ENCODE measurements around the gene TBC1D17. TPM values are rescaled to one million over a fixed set of nuclear protein-coding genes. Genes with fewer than 3 reads are reported as not detected.
A peak's percentile ranks its signal among the peaks of the same experiment; 100 is the strongest.

TBC1D17 gene
- polyA plus RNA-seq, 1 donor (not counting 4 experiments of a cell fraction or from before 2014, with no cell fraction given): 9.4 TPM

GRCh38 chr19:49870309-49870901 is 7.1 kb upstream of the TBC1D17 start:
- H3K4me2 ChIP-seq (ENCODE audit: control insufficient read depth, extremely low read depth, insufficient read depth, low read depth, low read length): peak overlapping the region; percentile 69
- H3K4me3 ChIP-seq (ENCODE audit: control insufficient read depth in 2 of 3, extremely low read depth in 1 of 3, insufficient read depth in 2 of 3, low read depth in 1 of 3, low read length in 3 of 3): peak overlapping the region; percentile 11 to 52 (median 29)
- H2AFZ ChIP-seq (ENCODE audit: control insufficient read depth, low read length): no peak overlapping the region
- FAIRE-seq: no peak
- TF ChIP-seq EZH2 (IDR thresholded peaks at IDR 0.05; ENCODE audit: low read length) (no peak), CTCF (optimal IDR thresholded peaks at IDR 0.05 in 1 of 3, IDR thresholded peaks at IDR 0.05 in 1 of 3, conservative IDR thresholded peaks at IDR 0.05 in 1 of 3; ENCODE audit: extremely low read depth in 1 of 3, insufficient read depth in 2 of 3, low read length in 3 of 3) (no peak)
- DNase-seq (ENCODE audit: low read depth, low spot score): no peak
- H3K4me1 ChIP-seq (ENCODE audit: control insufficient read depth, extremely low read depth, insufficient read depth, low read length): peaks cover 33% of the 10 kb centered on the region
- peaks cover 12 to 24% of the 10 kb centered on the region in 2 experiments for H3K36me3 ChIP-seq (ENCODE audit: control insufficient read depth in 2 of 2, extremely low read depth in 1 of 2, insufficient read depth in 2 of 2, low read length in 2 of 2)
- no peaks in the 10 kb centered on the region for H3K9me1 ChIP-seq (ENCODE audit: control insufficient read depth, extremely low read depth, insufficient read depth, low read length)
- H3K27me3 ChIP-seq (ENCODE audit: control insufficient read depth, extremely low read depth, insufficient read depth, low read length): no peaks in the 10 kb centered on the region
- H3K27ac ChIP-seq (ENCODE audit: control insufficient read depth, insufficient read depth, low read length): peak overlapping the region; percentile 42
- H3K9me3 ChIP-seq (ENCODE audit: control insufficient read depth, low read depth, low read length): no peaks in the 10 kb centered on the region
- peaks cover 34% of the 10 kb centered on the region for H3K79me2 ChIP-seq (ENCODE audit: control insufficient read depth, insufficient read depth, low read length)
- H3K9ac ChIP-seq (ENCODE audit: control insufficient read depth, extremely low read depth, insufficient read depth, low read length): peak overlapping the region; percentile 53
- dilution Hi-C loops (cut with MboI; ENCODE audit: extremely low pct_ligation_motif_present, low sequenced_read_pairs): no loop called here
- no peaks in the 10 kb centered on the region for H4K20me1 ChIP-seq (ENCODE audit: control insufficient read depth, extremely low read depth, insufficient read depth, low read length)

GRCh38 chr19:49871349-49871985 is 6.0 kb upstream of the TBC1D17 start:
- no peak overlapping the region for H2AFZ ChIP-seq (ENCODE audit: control insufficient read depth, low read length)
- DNase-seq (ENCODE audit: low read depth, low spot score) (no peak), FAIRE-seq (no peak)
- no peak overlapping the region for H3K27ac ChIP-seq (ENCODE audit: control insufficient read depth, insufficient read depth, low read length)
- no peak for TF ChIP-seq CTCF (optimal IDR thresholded peaks at IDR 0.05 in 1 of 3, IDR thresholded peaks at IDR 0.05 in 1 of 3, conservative IDR thresholded peaks at IDR 0.05 in 1 of 3; ENCODE audit: extremely low read depth in 1 of 3, insufficient read depth in 2 of 3, low read length in 3 of 3)
- no peak for TF ChIP-seq EZH2 (IDR thresholded peaks at IDR 0.05; ENCODE audit: low read length)
- H3K9me1 ChIP-seq (ENCODE audit: control insufficient read depth, extremely low read depth, insufficient read depth, low read length): no peaks in the 10 kb centered on the region
- dilution Hi-C loops (cut with MboI; ENCODE audit: extremely low pct_ligation_motif_present, low sequenced_read_pairs): no loop called here
- peaks cover 31% of the 10 kb centered on the region for H3K79me2 ChIP-seq (ENCODE audit: control insufficient read depth, insufficient read depth, low read length)
- no peaks in the 10 kb centered on the region for H3K27me3 ChIP-seq (ENCODE audit: control insufficient read depth, extremely low read depth, insufficient read depth, low read length)
- no peaks in the 10 kb centered on the region for H3K9me3 ChIP-seq (ENCODE audit: control insufficient read depth, low read depth, low read length)
- no peak overlapping the region for H3K9ac ChIP-seq (ENCODE audit: control insufficient read depth, extremely low read depth, insufficient read depth, low read length)
- H3K4me1 ChIP-seq (ENCODE audit: control insufficient read depth, extremely low read depth, insufficient read depth, low read length): peaks cover 25% of the 10 kb centered on the region
- peaks cover 12 to 24% of the 10 kb centered on the region in 2 experiments for H3K36me3 ChIP-seq (ENCODE audit: control insufficient read depth in 2 of 2, extremely low read depth in 1 of 2, insufficient read depth in 2 of 2, low read length in 2 of 2)
- H3K4me2 ChIP-seq (ENCODE audit: control insufficient read depth, extremely low read depth, insufficient read depth, low read depth, low read length): no peak overlapping the region
- H3K4me3 ChIP-seq (ENCODE audit: control insufficient read depth in 2 of 3, extremely low read depth in 1 of 3, insufficient read depth in 2 of 3, low read depth in 1 of 3, low read length in 3 of 3): no peak overlapping the region
- no peaks in the 10 kb centered on the region for H4K20me1 ChIP-seq (ENCODE audit: control insufficient read depth, extremely low read depth, insufficient read depth, low read length)
